Calu3 (cell line): ENCODE data around the gene TAS2R60. TPM values are rescaled to one million over a fixed set of nuclear protein-coding genes. Genes with fewer than 3 reads are reported as not detected.
"Not testable (repeated sequence)": the region's sequence is repeated elsewhere in the genome, so short reads cannot be mapped to it uniquely, and the experiment has no call there.

Source experiments
- BruUV-seq: library from RNA; stranded (reverse); fragments of 400-500 nt; replicated peaks from 2 replicates; lab custom pipeline; 2021; lab: Mats Ljungman, UMichigan
- CTCF ChIA-PET: fragments of 300-600 bp; sonication (Branson Sonifier 250); formaldehyde crosslinking; loops from one replicate; lab custom pipeline; 2022; ENCODE audit warnings: antibody characterized with exemption; lab: Charles Lee
- DNase-seq: peaks from one replicate; pipeline ENCODE4 v3.0.0; 2022
- H3K27ac Mint-ChIP-seq: one replicate; pipeline ENCODE4 v1.8.0; 2022; ENCODE audit warnings: mixed read lengths; ENCODE audit not compliant: unreplicated experiment
- H3K27me3 Mint-ChIP-seq: one replicate; pipeline ENCODE4 v1.8.0; 2022; ENCODE audit warnings: mixed read lengths; ENCODE audit not compliant: unreplicated experiment
- H3K36me3 Mint-ChIP-seq: one replicate; pipeline ENCODE4 v1.8.0; 2022; ENCODE audit warnings: mild to moderate bottlenecking, moderate library complexity, mixed read lengths; ENCODE audit not compliant: insufficient read depth, unreplicated experiment
- H3K4me1 Mint-ChIP-seq: one replicate; pipeline ENCODE4 v1.8.0; 2022; ENCODE audit warnings: mild to moderate bottlenecking, low read depth, mixed read lengths; ENCODE audit not compliant: unreplicated experiment
- H3K4me3 Mint-ChIP-seq: one replicate; pipeline ENCODE4 v1.8.0; 2022; ENCODE audit warnings: mild to moderate bottlenecking, low read depth, moderate library complexity, mixed read lengths; ENCODE audit not compliant: unreplicated experiment
- H3K9me3 Mint-ChIP-seq: one replicate; pipeline ENCODE4 v1.8.0; 2022; ENCODE audit warnings: low read depth, mixed read lengths; ENCODE audit not compliant: unreplicated experiment
- intact Hi-C: fragments of 100-400 bp; cut with micrococcal nuclease; formaldehyde crosslinking; loops from one replicate; pipeline ENCODE4 v1.10.0; 2022; ENCODE audit not compliant: unreplicated experiment
- total RNA-seq: library from RNA; stranded (reverse); gene quantifications from 2 replicates; pipeline ENCODE4 v1.2.3, GENCODE V29; 2022
- TF ChIP-seq, protein P1 (sequence below): fragments of 200-600 bp; IDR thresholded peaks from one replicate; pipeline ENCODE4 v1.8.0; 2022; ENCODE audit warnings: antibody characterized with exemption; ENCODE audit not compliant: unreplicated experiment

The TAS2R60 gene
- total RNA-seq, 1 experiment from 2014 or later: not detected

DNA sequence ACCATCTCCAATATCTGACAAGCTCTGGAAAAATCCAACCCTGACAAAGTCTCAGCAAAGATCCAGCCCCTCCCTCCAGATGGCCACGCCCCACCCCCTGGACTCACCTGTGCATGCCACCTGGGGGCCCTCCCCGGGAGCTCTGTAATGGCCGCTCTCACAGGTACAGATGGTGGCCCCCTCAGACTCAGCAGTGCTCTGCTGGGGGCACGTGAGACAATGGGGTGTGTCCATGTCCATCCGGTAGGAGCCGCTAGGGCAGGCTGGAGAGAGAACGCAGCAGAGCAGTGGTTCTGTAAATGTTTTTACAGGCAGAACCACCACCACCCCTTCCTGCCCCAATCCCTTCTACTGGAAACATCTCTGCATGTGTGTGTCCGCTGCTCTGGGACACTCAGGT is 44.1 kb upstream of the TAS2R60 start:
- H3K4me1 Mint-ChIP-seq: no peaks in the 10 kb centered on the region
- intact Hi-C loops: no loop called here
- CTCF ChIA-PET: no interaction called here

DNA sequence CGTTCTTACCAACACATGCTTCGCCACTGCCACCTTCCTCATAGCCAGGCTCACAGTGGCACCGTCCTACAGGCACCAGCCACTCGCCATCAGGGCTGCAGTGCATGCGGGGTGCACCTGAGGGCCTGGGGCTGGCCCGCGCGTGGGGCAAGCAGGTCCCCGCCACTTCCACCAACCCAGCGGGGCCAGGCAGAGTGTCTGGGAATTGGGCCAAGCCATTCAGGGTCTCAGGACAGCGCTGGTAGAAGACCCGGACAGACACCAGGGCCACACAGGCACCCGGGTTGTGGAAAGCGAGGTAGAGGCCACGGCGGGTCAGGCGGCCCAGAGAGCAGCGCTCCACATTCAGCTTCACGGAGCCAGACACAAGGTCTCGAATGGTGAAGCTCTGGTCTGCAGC is 43.6 kb upstream of the TAS2R60 start:
- no TSS peak for BruUV-seq

More for the DNA sequence above, 44.1 kb upstream of the TAS2R60 start:
- Mint-ChIP-seq H3K27me3 (no peaks in the 10 kb centered on the region), H3K36me3 (peaks cover 22% of the 10 kb centered on the region), H3K4me3 (no peak overlapping the region), H3K9me3 (no peaks in the 10 kb centered on the region), H3K27ac (no peak overlapping the region)
- no peak for DNase-seq
- TF ChIP-seq, protein P1, sequence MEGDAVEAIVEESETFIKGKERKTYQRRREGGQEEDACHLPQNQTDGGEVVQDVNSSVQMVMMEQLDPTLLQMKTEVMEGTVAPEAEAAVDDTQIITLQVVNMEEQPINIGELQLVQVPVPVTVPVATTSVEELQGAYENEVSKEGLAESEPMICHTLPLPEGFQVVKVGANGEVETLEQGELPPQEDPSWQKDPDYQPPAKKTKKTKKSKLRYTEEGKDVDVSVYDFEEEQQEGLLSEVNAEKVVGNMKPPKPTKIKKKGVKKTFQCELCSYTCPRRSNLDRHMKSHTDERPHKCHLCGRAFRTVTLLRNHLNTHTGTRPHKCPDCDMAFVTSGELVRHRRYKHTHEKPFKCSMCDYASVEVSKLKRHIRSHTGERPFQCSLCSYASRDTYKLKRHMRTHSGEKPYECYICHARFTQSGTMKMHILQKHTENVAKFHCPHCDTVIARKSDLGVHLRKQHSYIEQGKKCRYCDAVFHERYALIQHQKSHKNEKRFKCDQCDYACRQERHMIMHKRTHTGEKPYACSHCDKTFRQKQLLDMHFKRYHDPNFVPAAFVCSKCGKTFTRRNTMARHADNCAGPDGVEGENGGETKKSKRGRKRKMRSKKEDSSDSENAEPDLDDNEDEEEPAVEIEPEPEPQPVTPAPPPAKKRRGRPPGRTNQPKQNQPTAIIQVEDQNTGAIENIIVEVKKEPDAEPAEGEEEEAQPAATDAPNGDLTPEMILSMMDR: no peak
- BruUV-seq: no TSS peak

DNA sequence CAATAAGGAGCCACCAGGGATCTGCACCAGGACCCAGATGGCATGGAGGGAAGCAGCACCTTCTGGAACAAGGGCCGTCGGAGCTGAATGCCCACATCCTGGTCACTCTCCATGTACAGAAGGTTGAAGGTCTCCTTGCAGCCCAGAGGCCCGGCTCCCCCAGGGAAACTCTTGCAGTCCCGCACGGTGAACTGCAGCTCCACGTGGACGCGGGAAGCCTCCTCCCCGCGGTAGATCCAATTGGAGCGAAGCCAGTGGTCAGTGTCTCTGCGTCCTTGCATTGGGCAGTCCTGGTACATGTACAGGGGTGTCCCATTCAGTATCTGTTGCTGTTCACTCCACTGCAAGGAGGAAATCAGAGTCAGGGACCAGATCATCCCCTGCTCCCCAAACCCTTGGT is 42.0 kb upstream of the TAS2R60 start:
- H3K4me1 Mint-ChIP-seq: no peaks in the 10 kb centered on the region
- CTCF ChIA-PET: interaction anchor here (1.4 kb wide), 1 partner anchor 8 kb away, joined by 3 read pairs; no protein-coding TSS in a partner anchor
- no peak for DNase-seq

More for the DNA sequence above, 43.6 kb upstream of the TAS2R60 start:
- CTCF ChIA-PET: no interaction called here
- TF ChIP-seq, protein P1: no peak
- H3K4me1 Mint-ChIP-seq: no peaks in the 10 kb centered on the region
- no peak overlapping the region for H3K27ac Mint-ChIP-seq
- intact Hi-C loops: no loop called here
- no peak overlapping the region for H3K4me3 Mint-ChIP-seq
- H3K36me3 Mint-ChIP-seq: peaks cover 22% of the 10 kb centered on the region
- no peaks in the 10 kb centered on the region for H3K27me3 Mint-ChIP-seq
- DNase-seq: no peak
- no peaks in the 10 kb centered on the region for H3K9me3 Mint-ChIP-seq

DNA sequence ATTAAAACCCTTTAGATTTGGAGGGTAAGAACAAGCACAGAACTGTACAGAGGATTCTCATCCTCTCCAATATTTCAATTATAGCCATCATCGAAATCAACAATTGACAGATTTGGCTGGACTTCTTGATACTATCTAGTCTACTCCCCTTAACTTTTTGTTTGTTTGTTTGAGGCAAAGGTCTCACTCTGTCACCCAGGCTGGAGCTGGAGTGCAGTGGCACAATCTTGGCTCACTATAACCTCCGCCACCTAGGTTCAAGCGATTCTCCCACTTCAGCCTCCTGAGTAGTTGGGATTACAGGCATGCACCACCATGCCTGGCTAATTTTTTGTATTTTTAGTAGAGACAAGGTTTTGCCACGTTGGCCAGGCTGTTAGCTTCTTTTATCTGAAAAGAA is 41.0 kb upstream of the TAS2R60 start:
- H3K27ac Mint-ChIP-seq, intact Hi-C loops, H3K27me3 Mint-ChIP-seq, H3K4me1 Mint-ChIP-seq, H3K9me3 Mint-ChIP-seq, H3K4me3 Mint-ChIP-seq, BruUV-seq, DNase-seq: not testable (repeated sequence)
- CTCF ChIA-PET: interaction anchor here (1.0 to 1.4 kb wide), 2 partner anchors 9 to 22 kb away, joined by 3 read pairs; no protein-coding TSS in a partner anchor
- peaks cover 14% of the 10 kb centered on the region for H3K36me3 Mint-ChIP-seq

More for the DNA sequence above, 42.0 kb upstream of the TAS2R60 start:
- H3K27me3 Mint-ChIP-seq: no peaks in the 10 kb centered on the region
- H3K4me3 Mint-ChIP-seq: no peak overlapping the region
- BruUV-seq: no TSS peak
- intact Hi-C loops: no loop called here
- TF ChIP-seq, protein P1: no peak
- H3K9me3 Mint-ChIP-seq: no peaks in the 10 kb centered on the region
- peaks cover 14% of the 10 kb centered on the region for H3K36me3 Mint-ChIP-seq
- H3K27ac Mint-ChIP-seq: no peak overlapping the region
